ENCODE data around the gene PGLYRP2.

The PGLYRP2 gene

DNA sequence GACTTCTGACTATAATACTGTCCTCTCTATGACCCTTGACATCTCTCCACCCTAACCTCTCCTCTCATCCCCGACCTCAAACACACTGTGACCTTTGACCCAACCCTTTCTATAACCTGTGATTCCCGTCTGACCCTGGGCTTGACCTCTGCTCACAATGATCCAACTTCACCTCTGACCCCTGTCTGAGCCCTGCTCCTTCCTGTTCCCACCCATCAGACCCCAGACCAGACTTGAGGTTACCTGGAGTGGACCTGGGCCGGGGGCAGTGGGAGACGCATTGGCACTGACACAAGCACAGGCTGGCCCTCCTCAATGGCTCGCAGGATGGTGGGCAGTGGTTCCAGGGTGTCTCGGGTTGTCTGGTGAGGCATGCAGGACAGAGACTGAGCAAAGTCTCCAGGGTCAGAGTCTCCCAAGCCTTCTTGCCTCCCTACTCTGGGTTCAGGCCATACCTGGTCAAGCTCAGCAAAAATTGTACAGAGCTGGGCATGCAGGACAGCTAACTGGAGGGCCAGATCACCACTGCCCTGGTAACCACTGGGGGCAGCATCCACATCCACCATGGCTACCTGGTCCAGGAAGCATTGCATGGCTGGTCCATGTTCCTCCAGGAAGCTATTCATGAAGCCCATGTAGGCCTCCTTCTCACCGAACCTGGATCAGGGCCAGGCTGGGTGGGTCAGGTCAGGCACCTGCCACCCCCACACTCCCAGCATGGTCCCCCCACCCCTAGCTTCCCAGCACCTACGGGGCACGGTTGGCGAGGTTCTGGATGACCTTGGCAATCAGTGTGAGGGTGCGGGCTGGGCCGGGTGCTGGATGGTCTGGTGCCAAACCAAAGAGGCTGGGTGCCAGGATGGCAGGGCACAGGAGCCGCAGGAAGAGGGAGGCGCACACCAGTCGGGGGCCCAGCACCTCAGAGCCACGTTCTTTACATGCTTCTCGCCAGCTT is 25.1 kb downstream of the PGLYRP2 start:
- DNase-seq = no peak

DNA sequence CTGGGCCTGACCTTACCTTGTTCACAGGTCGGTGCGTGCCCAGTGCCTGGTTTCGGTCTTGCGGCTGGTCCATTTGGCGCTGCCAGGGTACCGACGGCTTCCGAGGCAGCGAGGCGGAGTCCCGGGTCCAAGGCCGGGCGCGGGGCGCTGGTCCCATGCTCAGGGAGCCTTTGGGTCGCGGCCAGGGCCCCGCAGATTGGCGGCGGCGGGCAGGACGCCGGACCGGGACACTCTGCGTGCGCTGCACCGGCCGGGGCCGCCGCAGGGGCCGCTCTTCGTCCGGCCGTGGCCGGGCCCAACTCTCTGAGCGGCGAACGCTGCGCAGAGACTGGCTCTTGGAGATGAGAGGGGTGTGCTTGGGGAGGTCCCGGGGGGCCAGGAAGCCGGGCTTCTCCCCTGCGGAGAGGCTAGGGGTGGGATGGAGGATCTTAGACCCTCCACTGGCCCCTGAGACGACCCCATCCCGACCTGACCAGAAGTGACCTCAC is 26.2 kb downstream of the PGLYRP2 start:
- no peak for DNase-seq

DNA sequence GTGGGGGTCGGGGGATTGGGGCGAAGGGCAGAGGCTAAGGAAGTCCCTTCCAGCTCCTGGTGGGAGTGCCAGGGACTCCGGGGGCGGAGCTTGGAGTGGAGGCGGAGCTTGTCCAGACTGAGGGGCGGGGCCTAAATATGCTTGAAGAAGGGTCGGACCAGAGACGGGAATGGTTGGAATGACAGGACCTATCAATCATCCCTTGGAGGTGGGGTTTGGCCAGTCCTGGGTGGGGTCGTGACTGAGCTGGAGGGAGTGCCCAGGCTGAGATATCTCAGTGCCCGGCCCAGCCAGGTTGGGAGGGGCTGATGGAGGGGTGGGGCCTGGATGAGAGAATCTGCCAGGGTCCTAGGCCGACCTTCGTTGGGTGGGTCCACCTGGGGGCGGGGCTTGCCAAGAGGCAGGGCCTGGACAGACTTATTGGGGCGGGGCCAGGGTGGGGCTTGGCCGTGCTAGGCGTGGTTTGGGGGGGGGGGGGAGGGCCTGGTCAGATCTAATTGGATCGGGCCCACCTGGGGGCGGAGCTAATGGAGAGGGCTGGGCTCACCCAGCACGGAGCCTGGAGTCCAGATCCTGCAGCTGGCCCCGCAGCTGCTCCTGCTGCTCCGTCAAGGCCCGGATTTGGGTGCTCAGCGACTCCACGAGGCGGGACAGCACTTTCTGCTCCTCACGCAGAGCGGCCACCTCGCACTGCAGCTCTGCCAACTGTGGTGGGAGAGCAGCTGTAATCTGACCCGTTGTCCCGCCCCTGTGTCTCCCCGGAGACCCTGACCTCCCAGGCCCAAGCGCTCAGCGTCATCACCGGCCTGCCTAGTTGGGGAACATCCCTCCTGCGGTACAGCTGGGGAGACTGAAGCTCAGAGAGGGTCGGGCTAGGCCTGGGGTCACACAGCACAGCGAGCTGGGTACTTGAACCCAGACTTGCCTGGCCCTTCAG is 26.9 kb downstream of the PGLYRP2 start:
- DNase-seq = no peak

DNA sequence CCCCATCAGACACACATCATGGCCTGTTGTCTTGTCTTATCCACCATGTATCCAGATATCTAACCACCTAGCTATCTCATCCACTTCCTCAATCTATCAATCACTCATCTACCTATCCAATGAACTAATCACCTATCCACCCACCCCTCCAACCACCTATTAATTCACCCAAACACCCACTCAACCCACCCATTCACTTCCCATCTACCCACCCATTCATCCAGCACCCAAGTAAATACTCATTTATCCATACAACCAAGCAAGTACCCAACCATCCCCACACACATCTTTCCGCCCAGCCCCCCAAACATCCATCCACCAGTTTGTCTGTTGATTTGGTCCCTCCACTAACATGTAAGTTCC is 28.8 kb downstream of the PGLYRP2 start:
- no peak for DNase-seq

DNA sequence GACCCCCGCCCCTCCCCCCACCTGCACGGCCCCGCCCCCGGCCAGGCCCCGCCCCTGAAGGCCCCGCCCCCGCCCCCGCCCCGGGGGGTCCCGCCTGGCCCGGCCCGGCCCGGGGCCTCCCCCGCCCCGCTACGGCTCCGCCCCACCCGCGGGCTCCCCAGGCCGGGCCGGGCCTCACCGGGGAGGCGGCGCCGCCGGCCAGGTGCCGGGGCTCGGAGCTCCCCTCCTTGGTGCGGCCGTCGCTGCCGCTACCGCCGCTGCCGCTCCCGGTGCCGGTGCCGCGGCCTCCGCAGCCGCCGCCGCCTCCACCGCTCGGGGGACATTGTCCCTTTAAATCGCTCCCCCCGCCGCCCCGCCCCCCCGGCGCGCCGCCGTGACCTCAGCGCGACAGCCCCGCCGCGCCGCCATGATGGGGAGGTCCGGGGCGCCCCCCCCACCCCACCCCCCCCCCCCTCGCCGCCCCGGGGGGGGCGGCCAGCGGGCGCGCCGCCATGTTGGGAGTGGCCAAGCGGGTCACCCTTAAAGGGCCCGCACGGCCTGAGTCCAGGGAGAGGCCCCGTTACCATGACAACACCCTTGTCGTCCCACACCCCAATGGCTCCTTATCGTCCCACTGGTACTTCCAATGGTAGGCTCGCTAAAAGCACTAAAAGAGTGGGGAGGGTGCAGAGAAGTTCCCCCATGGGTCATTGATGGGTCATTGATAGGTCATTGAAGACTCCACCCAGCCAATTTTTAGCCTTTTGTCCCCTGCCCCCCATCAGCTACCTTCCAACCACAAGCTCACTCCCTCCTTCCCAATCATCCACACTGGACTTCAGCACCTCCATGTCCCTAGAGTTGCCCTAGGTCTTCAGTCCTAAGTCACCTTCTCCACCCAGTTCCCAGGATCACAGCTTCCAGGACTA is 29.4 kb downstream of the PGLYRP2 start, which contains the start of gene WIZ:
TSS of gene WIZ (minus strand) at position 337 of the 908 bp plus-strand sequence. CDS start 1,649 bp downstream, outside the sequence.
- peak; percentile 45 to 84 (median 74) for DNase-seq

DNA sequence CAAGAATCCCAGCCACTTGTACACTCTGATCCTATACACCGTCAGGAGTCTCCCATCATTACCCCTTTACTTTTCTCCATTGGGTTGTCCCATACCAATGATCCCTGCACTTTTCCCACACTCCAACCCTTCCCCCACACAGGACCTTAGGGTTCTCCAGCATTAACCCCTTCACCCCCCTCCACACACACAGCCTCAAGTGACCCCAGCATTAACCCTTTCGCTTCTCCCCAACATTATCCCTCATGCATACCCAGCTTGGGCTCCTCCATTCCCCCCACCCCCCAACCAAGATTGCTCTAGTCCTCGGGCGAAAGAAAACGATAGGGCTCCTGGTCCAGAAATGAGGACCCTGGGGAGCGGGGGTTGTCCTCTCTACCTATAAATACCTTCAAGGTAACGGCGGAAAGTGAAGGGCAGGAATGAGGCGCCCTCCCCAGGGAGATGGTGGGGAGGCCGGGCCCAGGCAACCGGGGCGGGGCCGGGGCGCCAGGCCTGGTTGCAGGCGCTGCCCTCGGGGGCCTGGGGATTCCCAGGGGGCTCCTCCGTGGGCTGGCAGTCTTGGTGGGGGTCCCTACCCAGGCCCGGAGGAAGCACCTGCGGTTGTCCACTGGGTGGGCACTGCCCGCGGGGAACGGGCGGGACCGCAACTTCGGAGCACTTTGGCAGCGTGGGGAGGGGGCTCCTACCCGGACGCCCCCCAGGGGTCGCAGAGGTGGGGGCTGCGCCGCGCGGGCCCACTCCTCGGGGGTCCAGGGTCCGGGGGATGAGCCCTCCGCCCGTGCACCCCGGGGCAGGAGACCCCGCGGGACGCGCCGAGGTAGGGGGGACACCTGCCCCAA is 30.3 kb downstream of the PGLYRP2 start:
- no peak for DNase-seq

DNA sequence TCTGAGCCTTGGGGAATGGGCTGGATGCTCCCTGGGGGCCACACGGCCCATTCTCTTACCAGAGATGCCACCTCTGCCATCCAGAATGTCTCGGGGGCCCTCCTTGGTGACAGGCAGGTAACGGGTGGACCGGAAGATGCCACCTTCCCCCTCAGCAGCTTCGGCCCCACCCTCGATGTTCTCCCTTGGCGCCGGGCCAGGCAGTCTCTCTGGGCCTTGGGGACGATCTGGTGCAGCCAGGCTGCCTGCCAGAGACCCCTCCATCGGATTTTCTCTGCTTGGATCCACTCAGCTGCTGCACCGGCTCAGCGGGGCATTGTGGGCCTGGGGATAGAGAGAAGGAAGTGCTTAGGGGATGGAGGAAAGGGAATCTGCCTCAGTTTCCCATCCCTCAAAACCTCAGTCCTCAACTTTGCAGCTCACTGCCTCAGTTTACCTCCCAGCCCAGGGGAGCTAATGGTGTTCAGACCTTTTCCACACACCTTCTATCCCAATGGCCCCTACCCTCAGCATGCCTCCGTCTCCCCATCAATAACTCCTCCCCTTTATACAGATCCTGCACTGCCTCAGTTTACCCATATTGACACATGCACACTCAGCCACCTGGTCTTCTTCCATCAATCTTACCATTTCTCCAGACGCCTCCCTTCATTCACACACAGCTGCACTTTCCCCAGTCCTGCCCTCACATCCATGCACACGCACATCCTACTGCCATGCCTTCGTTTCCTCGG is 31.1 kb downstream of the PGLYRP2 start:
- DNase-seq = no peak

DNA sequence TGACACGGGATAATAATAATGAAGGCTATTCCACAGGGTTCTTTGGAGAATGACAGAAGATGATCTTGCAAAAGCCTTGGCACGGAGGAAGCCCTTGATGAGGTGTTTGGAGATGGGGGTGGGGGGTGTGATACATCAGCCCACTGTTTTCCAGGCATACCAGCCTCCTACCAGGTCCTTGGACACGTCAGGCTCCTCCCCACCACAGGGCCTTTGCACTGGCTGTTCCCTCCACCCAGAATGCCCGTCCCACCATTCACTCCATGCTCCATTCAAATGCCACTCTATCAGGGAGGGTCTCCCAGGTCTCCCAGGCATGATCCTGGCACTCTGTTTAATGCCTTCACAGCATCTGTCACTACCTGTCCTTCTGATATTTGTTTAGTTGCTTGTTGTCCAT is 32.2 kb downstream of the PGLYRP2 start:
- DNase-seq = no peak

DNA sequence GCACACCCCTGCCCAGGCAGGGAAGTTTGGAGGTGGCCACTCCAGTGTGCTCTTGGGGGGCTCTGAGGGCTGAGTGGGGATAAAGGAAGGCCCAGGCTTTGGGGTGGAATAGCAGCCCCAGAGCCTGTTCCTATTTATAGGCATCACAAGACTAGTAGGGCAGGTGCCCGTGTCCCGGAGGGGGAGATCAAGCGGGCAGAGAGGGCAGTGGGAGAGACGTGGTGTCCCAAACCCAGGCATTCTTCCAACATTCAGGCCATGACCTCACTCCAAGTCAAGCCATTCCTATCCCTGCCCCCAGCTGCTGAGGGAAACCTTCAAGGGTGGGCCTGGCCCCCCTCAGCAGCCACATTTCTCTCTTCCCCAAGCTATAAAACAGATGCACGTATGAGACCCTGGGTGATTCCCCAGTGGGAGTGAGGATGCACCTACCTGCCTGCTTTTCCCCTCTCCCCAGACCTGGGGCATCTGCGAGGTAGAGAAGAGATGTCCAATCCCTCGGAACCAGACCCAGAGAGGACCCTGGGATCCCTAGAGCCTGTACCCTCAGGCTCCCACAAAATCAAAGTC is 33.4 kb downstream of the PGLYRP2 start:
- no peak for DNase-seq

DNA sequence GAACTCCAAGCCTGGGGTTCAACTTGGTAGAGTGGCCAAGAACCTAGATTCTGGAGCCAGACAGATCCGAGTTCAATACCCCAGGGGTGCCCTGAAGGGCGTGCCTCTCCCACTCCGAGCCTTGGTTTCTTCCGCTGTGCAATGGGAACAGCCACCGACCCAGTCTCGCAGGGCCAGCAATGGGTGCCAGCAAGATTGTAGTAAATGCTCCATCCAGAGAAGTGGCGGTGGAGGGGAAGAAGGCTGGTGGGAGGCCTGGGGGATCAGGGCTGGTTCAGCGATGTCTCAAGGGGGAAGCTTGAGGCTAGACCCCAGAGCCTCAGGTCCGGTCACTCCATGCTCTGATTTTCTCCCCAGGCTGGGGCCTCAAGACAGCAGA is 34.1 kb downstream of the PGLYRP2 start:
- no peak for DNase-seq

DNA sequence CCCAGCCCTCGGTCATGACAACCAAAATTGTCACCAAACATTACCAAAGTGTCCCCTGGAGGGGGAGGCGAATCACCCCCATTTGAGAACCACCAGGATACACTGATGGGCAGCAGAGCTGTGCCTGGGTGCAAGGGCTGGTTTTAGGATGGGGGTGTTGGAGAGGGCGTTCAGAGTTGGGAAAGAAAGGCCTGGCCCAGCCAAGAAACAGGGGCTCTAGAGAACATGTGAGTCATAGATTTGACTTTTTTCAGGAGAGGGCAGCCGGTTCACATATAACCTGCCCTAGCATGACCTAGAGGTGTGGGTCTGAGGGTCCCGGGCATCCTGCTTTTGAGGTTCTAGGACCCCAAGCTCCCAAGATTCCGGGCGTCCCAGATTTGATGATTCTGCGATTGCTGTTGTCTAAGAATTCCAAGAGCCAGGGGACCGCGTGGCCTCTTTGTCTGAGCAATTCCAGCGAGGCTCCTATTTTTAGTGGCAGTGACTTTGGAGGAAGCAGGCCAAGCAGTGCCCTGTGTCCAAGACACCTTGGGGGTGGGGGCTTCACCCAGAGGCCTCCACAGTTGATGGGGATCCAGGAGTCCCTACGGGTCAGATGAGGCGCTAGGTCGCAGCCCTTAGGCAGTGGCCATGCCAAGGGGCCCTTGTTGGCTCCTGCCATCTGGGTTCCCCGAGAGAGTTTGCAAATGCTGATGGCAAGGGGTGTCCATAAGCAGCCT is 34.6 kb downstream of the PGLYRP2 start:
- no peak for DNase-seq

DNA sequence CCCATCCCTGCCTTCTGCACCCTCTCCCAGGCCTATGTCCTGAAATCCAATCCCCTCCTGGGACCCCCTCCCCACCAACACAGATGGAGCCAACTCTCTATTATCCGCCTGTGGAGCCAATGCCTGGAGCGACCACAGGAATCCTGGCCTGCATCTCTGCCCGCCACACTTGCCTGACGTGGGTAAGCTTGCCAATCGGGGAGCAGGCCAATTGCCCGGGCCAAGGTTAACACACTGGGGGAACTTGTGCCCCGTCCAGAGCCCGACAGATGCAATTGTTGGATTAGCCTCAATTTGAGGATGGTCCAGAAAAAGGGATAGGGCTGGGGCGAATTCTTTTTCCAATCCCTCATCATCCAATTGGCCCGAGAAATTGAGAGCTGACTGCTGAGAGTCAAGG is 35.5 kb downstream of the PGLYRP2 start:
- DNase-seq = no peak

DNA sequence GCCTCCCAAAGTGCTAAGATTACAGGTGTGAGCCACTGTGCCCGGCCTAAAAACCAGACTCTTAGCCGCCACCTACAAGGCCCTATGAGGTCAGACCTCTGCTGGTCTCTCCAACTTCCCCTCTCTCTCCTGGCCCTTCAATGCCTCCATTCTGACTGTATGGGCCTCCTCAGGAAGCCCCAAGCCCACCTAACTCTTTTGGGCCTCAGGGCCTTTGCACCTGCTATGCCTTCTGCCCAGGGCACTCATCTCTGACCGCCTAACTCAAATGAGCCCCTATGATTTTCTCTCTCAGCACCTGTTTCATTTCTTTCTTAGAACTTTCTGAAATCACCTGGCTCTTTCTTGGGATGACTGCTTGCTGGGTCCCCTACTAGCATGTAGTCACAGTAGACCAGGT is 36.0 kb downstream of the PGLYRP2 start:
- no peak for DNase-seq

DNA sequence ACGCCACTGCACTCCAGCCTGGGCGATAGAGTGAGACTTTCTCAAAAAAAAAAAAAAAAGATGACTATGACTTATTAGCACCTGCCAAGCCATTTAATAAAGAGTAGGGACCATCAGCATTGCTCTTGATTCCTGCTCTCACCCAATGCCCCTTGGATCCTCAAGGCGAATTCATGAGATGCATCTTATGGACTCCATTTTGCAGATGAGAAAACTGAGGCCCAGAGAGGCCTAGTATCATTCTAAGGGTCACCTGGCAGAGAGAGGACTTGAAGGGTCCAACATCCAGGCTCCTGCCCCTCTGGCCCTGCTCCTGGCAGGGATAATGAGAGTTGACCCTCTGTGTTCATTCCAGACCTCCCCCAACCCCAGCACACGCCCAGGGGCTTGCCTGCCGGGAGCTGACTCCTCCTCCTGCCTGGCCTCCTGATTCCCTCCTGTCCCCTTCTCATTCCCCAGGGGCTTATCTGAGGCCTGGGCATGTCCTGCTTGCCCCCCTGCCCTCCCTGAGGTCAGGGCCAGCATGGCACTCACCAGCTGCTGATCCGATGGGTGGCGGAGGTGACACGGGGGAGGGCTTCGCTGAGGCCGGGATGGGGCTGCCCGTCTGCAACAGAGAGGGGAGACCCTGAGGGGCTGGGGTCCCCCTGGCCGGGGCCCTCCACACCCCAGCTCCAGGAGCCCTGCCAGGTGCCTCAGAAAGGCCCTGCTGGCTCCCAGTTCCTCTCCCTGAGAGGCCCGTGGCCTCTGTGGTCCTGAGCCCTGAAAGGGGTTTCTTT is 37.0 kb downstream of the PGLYRP2 start:
- DNase-seq = no peak

DNA sequence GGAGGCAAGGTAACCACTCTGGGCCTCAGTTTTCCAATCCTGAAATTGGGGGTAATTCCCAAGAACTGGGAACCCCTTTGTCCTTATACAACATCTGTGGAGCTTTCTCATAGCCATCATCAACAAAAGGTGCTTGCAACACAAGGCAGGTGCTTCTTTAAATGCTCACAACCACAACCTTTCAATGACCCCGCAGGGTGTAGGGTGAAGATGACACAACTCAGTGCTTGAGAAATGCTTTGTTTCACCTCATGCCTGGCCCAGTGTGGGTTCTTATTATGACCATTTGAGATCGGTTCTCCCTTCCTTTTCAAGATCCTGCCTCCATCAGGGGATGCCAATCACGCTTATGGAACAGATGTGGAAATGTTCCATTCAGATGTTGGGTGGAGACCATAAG is 38.0 kb downstream of the PGLYRP2 start:
- DNase-seq = no peak

DNA sequence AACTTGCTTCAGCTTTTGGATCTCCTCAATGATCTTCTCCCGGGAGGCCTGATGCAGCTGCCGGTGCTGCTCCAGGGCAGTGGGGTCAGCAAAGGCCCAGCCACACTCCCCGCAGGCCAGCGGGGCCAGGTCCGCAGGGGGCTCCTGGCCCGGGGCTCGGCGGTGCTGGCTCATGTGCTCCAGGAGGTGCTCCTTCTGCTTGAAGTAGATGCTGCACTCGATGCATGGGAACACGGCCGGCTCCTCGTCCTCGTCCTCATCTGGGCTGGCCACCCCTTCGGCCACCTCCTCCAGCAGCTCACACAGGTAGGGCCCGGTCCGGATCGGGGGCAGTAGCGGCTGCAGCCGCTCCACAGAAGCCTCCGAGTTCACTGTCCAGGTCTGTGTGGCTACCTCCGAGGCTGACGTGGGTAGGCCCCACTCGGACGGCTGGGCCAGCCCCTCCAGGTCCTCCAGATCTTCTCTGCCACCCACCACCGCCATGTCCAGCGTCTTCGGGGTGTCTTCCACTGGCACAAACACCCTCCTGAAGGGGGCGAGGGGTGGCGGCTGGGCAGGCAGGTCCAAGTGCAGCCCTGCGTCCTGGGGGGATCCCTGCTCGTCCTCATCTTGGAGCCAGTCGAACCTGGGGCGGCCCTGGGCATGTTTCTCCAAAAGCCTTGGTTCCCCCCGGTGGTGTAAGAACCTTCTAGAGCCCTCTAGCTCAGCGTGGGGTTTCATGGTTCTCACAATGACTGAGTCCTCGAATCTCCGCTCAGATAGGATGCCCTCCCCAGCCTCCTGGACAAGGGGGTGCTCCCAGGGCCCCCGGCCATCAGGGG is 39.3 kb downstream of the PGLYRP2 start:
- no peak for DNase-seq

DNA sequence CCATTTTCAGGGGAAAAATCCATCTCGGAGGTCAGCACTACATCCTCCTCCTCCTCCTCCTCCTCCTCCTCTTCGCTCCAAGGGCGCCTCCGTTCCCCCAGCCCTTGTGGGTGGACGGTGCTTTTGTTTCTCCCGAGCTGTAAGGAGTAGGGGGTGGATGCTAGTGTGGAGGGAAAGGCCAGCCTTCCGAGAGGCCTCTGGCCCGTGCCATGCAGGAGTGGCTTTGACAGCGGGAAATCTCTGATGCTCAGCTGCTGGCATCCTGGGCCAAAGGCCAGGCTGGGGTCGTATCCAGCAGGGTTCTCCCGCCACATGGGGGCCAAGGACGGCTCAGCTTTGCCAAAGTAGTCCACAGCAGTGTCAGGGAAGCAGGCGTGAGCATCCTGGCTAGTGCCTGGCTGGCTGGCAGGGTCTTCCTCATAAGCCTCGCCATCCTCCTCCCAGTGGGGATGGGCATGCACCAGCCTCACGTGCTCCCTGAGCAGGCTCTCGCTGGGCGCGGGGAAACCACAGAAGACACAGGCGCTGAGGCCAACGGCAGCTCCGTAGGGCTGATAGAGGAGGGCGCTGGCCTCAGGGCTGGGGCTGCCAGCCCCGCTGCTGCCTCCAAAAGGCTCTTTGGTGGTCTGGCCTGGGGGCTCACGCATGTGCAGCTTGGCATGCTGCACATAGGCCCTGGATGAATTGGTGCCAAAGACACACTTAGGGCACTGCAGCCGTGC is 40.1 kb downstream of the PGLYRP2 start:
- DNase-seq = no peak
